NCI-H1417 treated with DMSO at 0.1 percent for 48 hours (cell line): Measurements from ENCODE around the gene DNAJC5.
"Not testable (repeated sequence)": the region's sequence is repeated elsewhere in the genome, so short reads cannot be mapped to it uniquely, and the experiment has no call there.

Experiments
- DNase-seq: peaks from one replicate; lab custom pipeline; 2025; lab: John Stamatoyannopoulos, UW

Gene DNAJC5

GRCh38 chr20:63894358-63895201 is at the start of gene DNAJC5:
DNAJC5 (plus strand) TSS chr20:63895126; CDS start chr20:63928346, 33,220 bp downstream.
- DNase-seq: peak; percentile 70

GRCh38 chr20:63846128-63846771 is 48.7 kb upstream of the DNAJC5 start:
- DNase-seq: no peak

GRCh38 chr20:63846888-63847236 is 48.1 kb upstream of the DNAJC5 start:
- no peak for DNase-seq

GRCh38 chr20:63847237-63848002 is 47.5 kb upstream of the DNAJC5 start:
- DNase-seq: no peak

- DNase-seq: no peak
Observed at GRCh38 chr20:63848003-63848911, 46.7 kb upstream of the DNAJC5 start.

GRCh38 chr20:63850689-63851547 is 44.0 kb upstream of the DNAJC5 start:
- DNase-seq: no peak

GRCh38 chr20:63851548-63851943 is 43.4 kb upstream of the DNAJC5 start:
- DNase-seq: not testable (repeated sequence)

- not testable (repeated sequence) for DNase-seq
Observed at GRCh38 chr20:63853733-63854068, 41.2 kb upstream of the DNAJC5 start.

GRCh38 chr20:63854069-63854765 is 40.7 kb upstream of the DNAJC5 start:
- no peak for DNase-seq

GRCh38 chr20:63854766-63855362 is 40.1 kb upstream of the DNAJC5 start:
- no peak for DNase-seq

- DNase-seq: no peak
Observed at GRCh38 chr20:63855363-63856097, 39.4 kb upstream of the DNAJC5 start.

- no peak for DNase-seq
Observed at GRCh38 chr20:63856098-63856511, 38.8 kb upstream of the DNAJC5 start.

- DNase-seq: no peak
Observed at GRCh38 chr20:63857764-63858392, 37.0 kb upstream of the DNAJC5 start.

GRCh38 chr20:63858393-63859165 is 36.3 kb upstream of the DNAJC5 start:
- no peak for DNase-seq

GRCh38 chr20:63859166-63859699 is 35.7 kb upstream of the DNAJC5 start:
- DNase-seq: no peak

GRCh38 chr20:63860325-63861051 is 34.4 kb upstream of the DNAJC5 start:
- no peak for DNase-seq
